GM21367 (cell line): ENCODE measurements around the gene REPS2.

Experiments used
- ATAC-seq: cut with Tn5 transposase; IDR thresholded peaks from one replicate; pipeline ENCODE4 v1.9.1; 2021; ENCODE audit not compliant: unreplicated experiment

REPS2 gene

DNA sequence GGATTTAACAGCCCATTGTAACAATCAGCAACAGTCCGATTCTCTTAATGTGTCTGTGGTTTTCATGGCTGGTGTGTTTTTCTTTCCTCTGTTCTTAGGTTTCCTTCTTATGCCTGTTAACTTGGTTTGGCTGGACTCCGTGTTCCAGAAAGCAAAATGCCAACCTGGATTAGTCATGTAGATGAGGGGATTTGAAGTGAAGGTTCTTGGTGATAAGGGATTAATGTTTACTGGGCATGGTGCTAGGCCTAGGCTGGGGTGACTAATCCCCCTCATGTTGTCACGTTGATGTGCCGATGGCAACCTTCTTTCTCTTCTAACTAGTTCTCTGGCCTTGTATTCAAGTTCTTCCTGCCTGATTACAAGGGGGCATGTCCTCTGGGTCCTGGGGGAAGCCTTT, 85.9 kb downstream of the REPS2 start:
- no peak for ATAC-seq

DNA sequence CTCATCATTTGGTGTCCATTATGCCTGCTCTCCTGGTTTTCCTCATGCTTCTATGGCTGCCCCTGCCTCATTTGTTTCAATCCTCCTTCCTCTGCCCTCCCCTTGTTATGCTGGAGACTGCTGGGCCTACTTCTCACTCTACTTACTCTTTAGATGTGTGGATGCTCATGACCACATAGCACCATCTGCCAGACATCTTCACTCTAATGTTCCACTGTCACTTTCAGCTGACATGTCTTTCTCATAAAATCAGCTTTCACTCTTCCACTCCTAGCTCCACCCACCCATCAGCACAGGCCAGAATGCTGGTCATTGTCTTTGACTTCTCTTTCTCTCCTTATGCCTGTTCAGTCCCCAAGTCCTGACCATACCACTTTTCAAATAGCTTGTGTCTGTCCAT, 86.8 kb downstream of the REPS2 start:
- no peak for ATAC-seq

DNA sequence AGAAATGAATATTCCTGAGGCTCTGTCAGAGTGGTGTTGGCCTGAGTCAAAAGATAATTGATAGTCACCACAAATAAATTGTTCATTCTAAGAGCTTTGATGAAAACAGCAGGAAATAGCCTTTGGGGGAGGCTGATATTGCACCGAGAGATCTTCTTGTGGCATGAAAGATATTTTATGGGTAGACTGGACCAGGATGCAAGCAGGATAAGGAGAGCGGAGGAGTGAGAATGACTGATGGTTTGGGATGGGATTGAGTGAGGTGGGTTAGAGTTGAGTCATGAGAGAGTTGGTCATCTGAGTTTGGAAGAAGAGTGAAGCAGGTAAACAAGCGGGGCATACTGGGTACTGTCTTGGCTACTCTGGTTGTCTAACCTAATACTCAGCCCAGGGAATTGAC, 88.7 kb downstream of the REPS2 start:
- no peak for ATAC-seq

DNA sequence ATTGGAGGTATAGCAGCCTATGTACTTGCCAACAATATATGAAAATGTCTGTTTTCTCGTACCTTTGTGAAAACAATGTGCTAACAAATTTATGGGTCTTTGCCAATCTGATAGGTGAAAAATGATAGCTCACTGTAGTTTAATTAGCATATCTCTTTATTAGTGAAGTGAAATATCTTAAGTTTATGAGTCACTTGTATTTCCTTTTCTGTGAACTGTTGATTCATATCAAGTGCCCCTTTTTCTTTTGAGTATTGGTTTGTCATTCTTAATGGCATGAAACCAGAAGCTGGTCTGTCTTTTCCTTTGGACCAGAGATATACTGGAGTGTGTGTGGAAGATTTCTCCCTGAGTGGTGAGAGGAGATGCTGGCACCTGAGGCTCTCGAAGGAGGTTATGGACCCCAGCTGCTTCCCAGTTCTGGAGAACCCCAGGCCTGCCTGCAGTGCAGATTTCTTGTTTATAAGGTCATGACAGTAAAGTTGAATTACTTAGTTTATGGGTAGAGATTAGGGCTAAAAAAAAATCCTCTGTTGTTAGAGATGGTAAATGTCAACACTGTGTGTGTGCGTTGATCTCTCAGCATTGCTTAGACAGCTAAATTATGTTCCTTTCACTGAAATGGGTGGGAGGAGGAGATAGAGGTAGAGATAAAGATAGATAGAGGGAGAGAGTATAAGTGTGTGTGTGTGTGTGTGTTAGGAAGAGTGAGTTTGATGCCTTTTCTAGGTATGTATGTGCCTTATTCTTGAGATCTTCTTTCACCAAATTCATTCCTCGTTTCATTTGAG, 89.9 kb downstream of the REPS2 start:
- no peak for ATAC-seq

DNA sequence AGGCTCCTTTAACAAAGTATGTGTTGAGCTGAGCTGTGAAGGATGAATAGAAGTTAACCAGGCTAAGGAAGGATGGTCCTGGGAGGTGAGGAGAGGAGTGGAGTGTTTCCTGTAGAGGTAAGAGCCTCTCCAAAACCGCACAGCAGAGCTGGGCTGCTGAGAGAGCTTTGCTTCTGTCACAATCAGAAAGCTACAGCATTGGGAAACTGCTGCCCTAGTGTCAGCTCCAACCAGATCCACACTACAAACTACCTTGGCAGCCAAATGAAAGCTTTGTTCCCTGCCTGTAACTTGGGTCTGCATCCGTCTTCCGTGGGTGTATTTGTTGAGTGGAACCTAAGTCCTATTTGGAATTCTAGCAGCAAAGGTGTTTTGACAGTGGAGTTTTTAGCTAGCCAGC, 91.8 kb downstream of the REPS2 start:
- no peak for ATAC-seq

DNA sequence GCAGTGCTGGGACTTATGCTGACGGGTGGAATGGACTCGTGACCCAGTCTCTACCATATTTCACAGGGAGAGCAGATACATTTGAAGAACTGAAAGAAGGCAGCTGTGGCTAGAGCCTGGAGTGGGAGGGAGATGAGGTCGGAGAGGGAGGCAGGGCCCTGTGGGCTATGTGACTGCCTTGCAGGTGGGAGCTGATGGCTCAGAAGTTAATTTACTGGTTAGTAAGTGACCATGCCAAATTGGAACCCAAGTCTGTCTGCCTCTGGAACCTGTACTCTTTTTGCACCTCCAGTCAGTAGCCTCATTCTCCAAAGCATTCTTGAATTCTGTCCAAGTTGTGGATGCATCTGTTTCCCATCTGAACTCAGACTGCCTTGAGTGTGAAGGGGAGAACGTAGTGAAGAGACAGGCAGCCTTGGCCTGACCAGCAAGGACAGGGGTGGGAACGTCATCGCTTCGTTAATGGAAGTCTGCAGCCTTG, 92.3 kb downstream of the REPS2 start:
- no peak for ATAC-seq

DNA sequence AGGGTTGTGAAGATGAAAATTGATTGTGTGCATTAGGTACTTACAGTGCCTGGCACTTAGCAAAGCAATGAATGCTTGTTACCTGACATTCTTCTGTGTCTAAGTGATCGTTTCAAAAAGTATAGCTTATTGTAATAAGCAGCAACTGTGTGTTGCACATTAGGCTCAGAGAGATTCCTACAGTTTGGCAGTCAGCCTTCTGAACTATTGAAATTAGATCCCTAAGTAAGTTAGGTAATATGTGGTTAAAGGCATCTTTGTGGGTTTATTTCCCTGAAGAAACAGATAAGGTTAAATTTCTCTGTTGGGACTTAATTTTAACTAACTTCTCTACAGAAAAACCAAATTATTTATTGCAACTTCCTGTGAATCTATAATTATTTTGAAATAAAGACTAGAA, 93.4 kb downstream of the REPS2 start:
- ATAC-seq = no peak

DNA sequence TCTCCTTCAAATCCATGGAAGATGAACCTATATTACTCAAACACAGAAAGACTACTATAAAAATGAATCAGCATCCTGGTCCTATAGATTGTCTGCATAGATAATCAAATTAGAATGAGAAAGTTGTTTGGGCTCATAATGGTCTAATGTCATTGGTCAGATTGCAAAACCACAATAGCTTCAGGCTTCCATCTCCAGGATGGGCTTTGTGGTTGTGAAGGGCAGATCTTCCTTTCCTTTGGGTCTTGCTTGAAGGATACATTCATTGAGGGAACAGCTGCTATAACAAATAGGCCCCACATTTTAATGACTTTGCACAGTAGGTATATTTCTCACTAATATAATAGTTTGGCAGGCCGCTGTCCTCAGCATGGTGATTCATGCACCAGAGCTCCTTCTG, 94.3 kb downstream of the REPS2 start:
- no peak for ATAC-seq

DNA sequence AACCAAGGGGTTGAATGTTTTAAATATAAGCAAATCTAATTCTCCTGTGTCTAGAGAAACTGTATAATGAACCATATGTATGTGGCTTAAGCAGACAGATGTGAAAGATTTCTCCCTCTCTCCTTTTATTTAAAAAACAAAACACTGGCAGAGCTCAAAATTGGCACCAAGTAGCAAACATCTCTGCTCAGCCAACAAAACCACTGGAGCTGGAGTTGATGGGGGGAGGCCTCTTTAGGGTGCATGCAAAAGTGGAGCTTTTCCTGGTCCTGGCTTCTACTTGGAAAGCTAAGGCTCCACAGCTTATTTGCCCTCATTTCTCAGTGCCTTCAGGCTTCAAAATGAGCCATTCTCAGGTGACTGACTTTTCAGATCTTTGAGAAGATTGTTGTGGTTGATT, 95.6 kb downstream of the REPS2 start:
- no peak for ATAC-seq

DNA sequence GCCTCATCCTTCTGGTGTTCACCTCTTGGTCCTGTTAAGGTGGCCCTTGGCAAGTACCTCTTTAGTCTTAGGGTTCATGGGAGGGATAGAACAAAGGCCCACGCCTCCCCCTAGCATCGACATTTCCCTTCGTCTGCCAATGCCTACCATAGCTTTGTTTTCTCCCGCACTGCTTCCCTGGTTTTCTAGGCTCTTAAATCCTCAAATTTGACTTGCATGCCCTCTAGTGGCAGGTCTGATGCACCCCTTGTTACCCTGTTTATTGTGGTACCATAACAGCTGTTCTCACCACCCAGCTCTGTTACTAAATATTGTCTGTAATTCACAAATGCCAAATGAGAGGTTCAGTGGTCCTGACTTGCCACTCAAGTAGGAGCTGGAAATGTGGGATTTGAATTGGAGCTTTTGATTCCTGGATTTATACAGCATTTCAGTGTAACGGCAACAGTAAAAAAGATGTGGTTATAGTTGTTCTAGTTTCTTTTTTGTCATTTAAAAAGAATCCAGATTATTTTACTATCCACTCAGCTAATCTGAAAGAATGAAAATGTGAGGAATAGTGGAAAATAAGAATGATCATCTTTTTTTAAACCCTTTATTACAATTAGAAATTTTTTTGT, 100.1 kb downstream of the REPS2 start:
- ATAC-seq = no peak

DNA sequence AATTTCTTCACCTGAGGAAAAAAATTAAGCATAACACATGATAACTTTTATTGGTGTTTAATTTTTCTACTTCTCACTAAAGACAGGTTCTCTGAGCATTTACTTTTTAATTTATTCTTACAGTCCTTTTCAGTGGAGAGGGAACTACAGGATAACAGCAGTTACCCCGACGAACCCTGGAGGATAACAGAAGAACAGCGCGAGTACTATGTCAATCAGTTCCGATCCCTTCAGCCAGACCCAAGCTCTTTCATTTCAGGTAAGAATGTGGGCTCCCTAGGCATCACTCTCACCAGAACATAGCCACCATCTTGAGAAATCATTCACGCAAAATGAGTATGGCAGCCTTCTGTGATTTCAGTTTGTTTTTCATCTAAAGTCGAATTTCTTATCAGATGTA, 100.8 kb downstream of the REPS2 start:
- ATAC-seq = no peak

DNA sequence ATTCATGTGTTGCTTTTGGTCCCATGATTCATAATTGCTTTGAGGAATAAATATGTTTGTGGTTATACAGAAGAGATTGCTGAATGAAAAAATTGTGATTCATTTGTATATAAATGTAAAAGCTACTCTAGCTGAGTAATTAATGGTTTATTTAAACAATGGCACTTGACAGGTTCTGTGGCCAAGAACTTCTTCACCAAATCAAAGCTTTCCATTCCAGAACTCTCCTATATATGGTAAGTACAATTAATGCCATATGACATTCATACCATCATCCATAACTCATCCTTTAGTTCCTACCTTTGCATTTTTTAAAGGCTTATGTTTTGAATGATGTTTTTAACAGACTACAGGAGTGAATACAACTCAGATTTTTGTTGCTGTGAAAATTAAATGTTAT, 105.8 kb downstream of the REPS2 start:
- no peak for ATAC-seq

DNA sequence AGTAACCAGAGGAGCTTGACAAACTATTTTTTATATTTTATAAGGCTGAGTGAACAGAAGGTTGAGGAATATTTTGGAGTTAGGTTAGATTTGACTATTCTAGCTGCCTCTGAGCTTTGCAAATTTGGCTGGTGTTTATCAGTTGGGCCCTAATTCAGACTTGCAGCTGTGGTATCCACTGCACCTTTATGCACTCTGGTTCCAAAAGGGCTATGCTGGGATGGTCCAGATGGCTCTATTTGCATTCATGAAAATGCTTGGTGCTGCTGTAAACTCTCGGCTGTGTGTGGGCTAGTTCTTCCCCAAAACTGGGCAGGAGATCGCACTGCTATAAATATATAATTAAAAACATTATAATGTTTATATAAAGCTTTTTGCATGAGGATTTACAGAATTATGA, 106.3 kb downstream of the REPS2 start:
- no peak for ATAC-seq

DNA sequence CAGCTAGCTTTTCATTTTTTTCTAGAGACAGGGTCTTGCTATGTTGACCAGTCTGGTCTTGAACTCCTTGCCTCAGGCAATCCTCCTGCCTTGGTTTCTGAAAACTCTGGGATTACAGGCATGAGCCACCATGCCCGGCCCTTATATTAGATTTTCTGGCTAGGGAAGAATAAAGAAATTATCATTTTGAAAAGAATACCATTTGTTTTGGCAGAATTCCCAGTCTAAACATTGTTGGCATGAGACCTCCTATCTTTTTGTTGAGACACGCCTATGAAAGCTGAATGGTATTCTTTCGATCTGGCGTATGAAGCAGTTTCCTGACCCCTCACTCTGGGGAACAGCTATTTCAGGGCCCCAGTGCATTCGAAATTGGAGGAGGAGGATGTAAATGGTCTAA, 107.0 kb downstream of the REPS2 start:
- ATAC-seq = no peak

DNA sequence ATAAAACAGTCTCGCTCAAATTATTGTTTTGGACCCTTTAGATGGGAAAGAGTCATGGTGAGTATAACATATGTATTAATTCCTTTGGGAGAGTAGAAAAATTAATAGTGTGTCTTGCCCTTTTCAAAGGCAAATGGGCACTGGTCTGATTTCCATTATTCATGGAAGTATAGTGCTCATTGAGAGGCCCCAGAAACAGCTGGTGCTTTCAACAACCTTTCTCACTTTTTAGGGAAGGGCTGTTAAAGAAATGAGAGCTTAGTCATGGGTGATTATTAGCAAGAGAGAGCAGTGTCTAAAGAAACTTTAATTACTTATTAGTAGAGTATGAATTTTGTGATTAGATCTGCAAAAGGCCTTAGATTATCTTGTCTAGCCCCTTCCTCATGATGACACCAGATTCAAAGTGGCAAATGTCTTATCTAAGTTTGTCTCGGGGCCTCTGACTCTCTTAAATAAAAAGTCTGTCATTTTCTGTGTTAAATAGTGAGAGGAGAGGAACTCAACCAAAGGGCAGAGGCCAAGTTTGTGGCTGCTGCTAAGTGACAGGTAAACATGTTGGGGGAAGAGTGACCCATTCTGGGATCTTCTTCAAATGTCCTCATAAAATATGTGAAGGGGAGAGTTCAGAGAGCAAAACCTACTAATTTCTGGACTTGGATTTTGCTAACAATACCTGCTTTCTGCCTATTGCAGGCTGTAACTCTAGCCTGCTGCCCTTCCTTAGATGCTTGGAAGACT, 110.6 kb downstream of the REPS2 start:
- ATAC-seq = no peak

DNA sequence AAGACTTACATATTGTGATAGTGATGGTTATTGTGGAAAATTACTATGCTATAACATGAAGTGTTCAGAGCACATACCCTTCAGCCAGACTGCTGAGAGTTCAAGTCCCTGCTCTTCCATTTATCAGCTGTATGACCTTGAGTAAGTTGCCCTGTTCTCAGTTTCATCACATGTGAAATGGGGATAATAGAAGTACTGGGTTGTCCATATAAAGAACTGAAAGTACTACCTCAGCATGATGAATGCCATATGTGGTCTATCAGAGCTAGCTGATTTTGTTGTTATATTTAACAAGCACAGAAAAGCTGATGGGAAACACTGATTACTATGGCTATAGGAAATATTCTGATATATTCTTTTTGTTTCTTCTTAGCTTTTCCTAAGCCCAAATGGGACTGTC, 115.6 kb downstream of the REPS2 start:
- no peak for ATAC-seq

DNA sequence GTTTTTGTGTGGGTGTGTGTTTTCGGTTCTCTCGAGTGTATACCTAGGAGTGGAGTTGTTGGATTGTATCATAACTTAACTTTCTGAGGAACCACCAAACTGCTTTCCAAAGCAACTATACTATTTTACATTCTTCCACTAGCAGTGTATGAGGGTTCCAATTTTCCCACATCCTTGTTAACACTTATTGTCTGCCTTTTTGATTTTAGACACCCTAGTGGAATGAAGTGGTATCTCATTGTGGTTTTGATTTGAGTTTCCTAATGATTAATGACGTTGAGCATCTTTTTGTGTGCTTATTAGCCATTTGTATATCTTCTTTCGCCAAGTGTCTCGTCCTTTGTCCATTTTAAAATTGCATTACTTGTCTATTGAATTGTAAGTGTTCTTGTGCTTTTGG, 118.6 kb downstream of the REPS2 start:
- ATAC-seq = no peak

DNA sequence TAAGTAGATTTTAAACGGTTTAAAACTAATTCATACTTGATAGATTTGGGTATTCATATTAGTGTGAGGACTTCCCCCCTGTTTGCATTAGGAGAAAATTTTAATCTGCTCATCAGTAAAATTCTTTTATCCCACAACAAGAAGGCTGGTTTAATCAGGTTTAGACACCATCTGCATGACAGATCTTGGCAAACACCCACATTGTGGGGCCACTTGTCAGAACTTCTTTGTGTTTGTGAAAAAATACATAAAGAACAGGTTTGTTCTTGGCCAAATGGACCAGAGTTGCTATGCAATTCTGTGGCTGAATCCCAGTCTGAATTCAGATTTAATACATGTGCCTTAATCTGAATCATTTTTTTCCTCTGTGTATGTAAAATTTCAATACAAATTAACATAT, 121.1 kb downstream of the REPS2 start:
- no peak for ATAC-seq

DNA sequence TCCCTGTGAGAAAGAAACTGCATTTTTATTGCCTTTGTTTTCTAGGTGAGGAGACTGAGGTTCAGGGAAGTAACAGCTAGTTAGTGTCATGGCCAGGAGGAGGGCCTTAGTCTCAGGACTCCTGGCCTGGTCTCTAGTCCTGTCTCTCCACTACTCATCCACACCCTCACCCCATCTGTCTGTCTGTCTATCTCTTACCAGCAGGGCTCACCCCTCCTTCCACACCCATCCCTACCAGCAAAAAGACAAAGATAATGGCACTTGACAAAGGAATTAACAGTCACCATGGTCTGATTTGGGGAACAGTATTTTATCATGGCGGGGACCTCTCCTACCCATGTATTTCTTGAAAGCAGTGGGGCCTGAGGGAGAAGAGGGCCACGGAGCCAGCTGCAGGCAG, 125.8 kb downstream of the REPS2 start:
- no peak for ATAC-seq

DNA sequence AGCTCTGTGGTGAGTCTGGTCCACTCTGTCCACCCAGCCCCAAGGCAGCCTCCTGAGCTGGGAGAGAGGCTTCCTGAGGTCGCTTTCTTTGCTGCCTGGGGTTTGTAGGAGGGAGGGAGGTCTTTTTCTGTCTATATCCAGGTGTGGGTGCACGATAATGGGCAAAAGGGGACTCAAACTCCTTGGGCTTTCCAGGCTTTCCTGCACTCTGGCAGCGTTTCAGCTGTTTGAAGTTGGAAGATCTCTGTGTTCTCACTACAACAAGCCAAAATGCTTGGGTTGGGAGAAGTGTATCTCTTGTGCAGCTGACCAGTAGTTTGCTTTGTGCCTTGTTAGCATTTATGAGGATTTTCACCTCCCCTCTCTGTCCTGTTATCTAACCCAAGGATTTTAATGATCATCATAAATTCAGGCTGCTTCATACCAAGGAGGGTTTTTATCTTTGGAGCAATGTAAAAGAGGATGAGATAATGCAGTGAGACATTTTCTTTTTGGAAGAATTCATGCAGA, 126.3 kb downstream of the REPS2 start:
- no peak for ATAC-seq

DNA sequence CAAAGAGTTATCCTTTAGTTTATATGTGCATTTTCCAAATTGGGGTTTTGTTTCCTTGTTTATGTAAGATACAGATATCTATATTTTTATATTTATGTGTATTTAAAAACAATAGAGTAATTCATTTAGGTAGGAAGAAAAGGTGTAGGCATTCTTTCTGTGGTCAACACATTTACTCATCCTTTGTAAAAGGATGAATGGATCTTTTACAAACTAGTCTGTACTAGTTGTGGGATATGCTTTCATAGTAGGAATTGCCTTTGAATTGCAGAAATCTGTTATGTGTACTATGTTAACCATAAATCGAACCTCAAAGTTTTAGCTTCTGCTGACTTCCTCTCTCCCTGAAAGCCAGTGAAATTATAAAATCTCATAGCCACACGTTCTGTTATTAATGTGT, 128.5 kb downstream of the REPS2 start:
- no peak for ATAC-seq

DNA sequence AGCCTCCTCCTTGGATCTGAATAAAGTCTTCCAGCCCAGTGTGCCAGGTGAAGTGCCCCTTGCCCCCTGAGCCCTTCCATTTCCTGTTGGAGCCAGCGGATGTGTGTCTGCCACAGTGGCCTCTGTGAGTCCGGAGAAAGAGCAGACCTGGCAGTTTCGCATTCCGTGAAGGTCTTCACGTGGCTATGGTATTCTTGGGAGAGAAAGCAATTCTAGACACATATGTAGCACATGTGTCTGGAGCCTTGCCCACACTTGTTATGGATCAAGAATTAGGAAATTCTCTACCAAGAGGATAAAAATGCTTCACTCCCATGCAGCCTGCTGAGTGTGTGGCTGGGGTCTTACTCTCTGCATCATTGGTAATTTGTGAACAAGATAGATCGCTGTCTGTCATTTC, 130.9 kb downstream of the REPS2 start:
- ATAC-seq = no peak
